ENCODE data around the gene FAH. TPM values are rescaled to one million over a fixed set of nuclear protein-coding genes. Genes with fewer than 3 reads are reported as not detected.

Gene FAH
- total and polyA plus RNA-seq, 4 experiments from 2014 or later: 6.2 to 8.9 (median 7.2) TPM

DNA sequence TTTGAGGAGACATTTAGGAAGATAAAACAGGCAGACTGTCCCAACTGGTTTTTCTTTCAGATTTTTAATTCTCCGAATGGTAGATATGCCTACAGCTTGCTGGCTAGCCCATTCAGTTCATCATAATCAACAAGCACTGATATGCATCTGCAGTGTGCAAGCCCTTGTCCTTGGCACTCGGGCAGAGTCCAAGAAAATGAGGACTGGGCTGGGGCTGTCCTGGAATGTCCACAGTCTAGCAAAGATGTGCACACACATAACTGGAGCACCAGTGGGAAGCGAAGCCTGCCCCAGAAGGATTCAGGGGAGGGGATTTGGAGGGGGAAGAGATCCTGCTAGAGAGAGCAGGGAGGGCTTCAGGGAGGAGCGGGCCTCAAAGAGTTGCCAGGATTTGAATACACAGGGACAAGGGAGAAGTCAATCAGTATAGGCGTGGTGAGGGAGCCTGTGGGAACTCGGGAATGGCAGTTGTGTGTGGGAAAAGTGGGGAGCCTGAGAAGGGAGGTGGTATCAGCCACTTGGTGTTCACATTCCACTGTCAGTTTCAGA lies 8.7 kb downstream of the FAH start:
- no peaks in the 10 kb centered on the region for H3K9me3 ChIP-seq (ENCODE audit: control insufficient read depth in 1 of 2, low read length in 2 of 2)
- Mint-ChIP-seq H3K4me3 (no peak overlapping the region), H3K36me3 (peaks cover 8 to 35% of the 10 kb centered on the region in 2 donors), H3K27ac (peak overlapping the region in 1 of 7 donors; percentile 41), H3K27me3 (no peaks in the 10 kb centered on the region), H3K9me3 (no peaks in the 10 kb centered on the region), H3K4me1 (peaks cover 5 to 22% (median 10%) of the 10 kb centered on the region in 4 donors)
- no peak for DNase-seq
- H3K27ac ChIP-seq (ENCODE audit: low read depth, low read length): no peak overlapping the region
- ChIA-PET CTCF (ENCODE audit: partially characterized antibody) (interaction anchor here (1.4 to 2.5 kb wide), 3 partner anchors 11 to 780 kb away, joined by 4 to 11 read pairs (median 5); no protein-coding TSS in a partner anchor), POLR2A (ENCODE audit: partially characterized antibody) (interaction anchor here (0.6 to 1.3 kb wide), 2 partner anchors 10 to 978 kb away, joined by 3 read pairs; no protein-coding TSS in a partner anchor)
- H3K27me3 ChIP-seq (ENCODE audit: insufficient read depth, low read length): no peaks in the 10 kb centered on the region
- no peak overlapping the region for H3K4me3 ChIP-seq (ENCODE audit: low read length in 2 of 2)
- no peaks in the 10 kb centered on the region for H3K36me3 ChIP-seq (ENCODE audit: insufficient read depth, low read length)
- intact Hi-C loops (cut with micrococcal nuclease): no loop called here
- peaks cover 15% of the 10 kb centered on the region for H3K4me1 ChIP-seq (ENCODE audit: insufficient read depth, low read length)

DNA sequence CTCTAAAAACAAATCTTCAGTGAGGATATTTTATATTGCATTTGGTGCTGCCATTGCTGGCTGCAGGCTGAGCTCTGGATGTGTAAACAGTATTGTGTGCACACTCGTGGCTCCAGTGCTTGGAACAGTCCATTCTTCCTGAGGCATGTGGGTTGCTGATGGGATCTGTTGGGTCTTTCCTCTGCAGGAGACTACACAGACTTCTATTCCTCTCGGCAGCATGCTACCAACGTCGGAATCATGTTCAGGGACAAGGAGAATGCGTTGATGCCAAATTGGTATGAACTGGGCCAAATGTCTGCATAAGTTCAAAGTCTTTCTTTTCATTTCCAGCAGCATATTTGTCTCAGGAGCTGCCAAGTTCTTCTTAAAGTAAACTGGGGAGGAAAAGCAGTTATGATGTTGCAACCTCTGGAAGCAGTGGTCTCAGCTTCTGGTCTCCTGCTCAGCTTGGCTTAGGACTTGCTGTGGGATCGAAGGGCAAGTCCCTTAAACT lies 9.3 kb downstream of the FAH start:
- no peaks in the 10 kb centered on the region for H3K27me3 Mint-ChIP-seq
- no peak overlapping the region for H3K27ac Mint-ChIP-seq
- intact Hi-C loops (cut with micrococcal nuclease): no loop called here
- H3K36me3 Mint-ChIP-seq: peaks cover 8 to 35% of the 10 kb centered on the region in 2 donors
- Histone ChIP-seq H3K27ac (ENCODE audit: low read depth, low read length) (no peak overlapping the region), H3K4me1 (ENCODE audit: insufficient read depth, low read length) (peaks cover 15% of the 10 kb centered on the region), H3K27me3 (ENCODE audit: insufficient read depth, low read length) (no peaks in the 10 kb centered on the region), H3K36me3 (ENCODE audit: insufficient read depth, low read length) (no peaks in the 10 kb centered on the region), H3K4me3 (ENCODE audit: low read length in 2 of 2) (no peak overlapping the region), H3K9me3 (ENCODE audit: control insufficient read depth in 1 of 2, low read length in 2 of 2) (no peaks in the 10 kb centered on the region)
- no peak overlapping the region for H3K4me3 Mint-ChIP-seq
- no peaks in the 10 kb centered on the region for H3K9me3 Mint-ChIP-seq
- H3K4me1 Mint-ChIP-seq: peaks cover 5 to 22% (median 10%) of the 10 kb centered on the region in 4 donors
- ChIA-PET CTCF (ENCODE audit: partially characterized antibody) (interaction anchor here (2.5 kb wide), 1 partner anchor 11 kb away, joined by 11 read pairs; no protein-coding TSS in a partner anchor), POLR2A (ENCODE audit: partially characterized antibody) (no interaction called here)
- DNase-seq: no peak

DNA sequence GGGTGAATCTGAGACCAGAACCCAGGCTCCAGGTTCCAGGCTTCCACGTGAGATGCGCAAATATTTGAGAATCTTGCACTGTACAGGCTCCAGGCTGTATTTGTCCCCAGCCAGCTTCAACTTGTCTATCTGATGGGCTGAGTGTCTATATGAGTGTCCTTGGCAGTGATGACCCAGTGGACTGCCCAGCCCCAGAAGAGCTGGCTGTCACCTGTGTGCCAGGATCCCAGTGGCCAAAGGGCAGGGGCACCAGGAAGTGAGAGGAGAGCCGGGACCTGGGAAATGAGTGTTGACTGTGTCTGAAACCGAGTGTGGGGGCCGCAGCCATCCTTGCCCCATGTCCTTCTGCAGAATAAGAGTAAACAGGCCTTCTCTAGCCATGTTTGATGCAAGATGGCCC lies 10.4 kb downstream of the FAH start:
- H3K9me3 ChIP-seq (ENCODE audit: control insufficient read depth in 1 of 2, low read length in 2 of 2): no peaks in the 10 kb centered on the region
- H3K9me3 Mint-ChIP-seq: no peaks in the 10 kb centered on the region
- H3K27me3 ChIP-seq (ENCODE audit: insufficient read depth, low read length): no peaks in the 10 kb centered on the region
- CTCF ChIA-PET (ENCODE audit: partially characterized antibody): no interaction called here
- no peak overlapping the region for H3K4me3 Mint-ChIP-seq
- H3K4me3 ChIP-seq (ENCODE audit: low read length in 2 of 2): no peak overlapping the region
- peaks cover 5 to 22% (median 10%) of the 10 kb centered on the region in 4 donors for H3K4me1 Mint-ChIP-seq
- no peaks in the 10 kb centered on the region for H3K27me3 Mint-ChIP-seq
- no peaks in the 10 kb centered on the region for H3K36me3 ChIP-seq (ENCODE audit: insufficient read depth, low read length)
- intact Hi-C loops (cut with micrococcal nuclease): no loop called here
- H3K27ac Mint-ChIP-seq: peak overlapping the region in 2 of 7 donors; percentile 39 to 69
- POLR2A ChIA-PET (ENCODE audit: partially characterized antibody): no interaction called here
- DNase-seq: no peak
- peaks cover 8 to 35% of the 10 kb centered on the region in 2 donors for H3K36me3 Mint-ChIP-seq
- peaks cover 15% of the 10 kb centered on the region for H3K4me1 ChIP-seq (ENCODE audit: insufficient read depth, low read length)
- no peak overlapping the region for H3K27ac ChIP-seq (ENCODE audit: low read depth, low read length)

DNA sequence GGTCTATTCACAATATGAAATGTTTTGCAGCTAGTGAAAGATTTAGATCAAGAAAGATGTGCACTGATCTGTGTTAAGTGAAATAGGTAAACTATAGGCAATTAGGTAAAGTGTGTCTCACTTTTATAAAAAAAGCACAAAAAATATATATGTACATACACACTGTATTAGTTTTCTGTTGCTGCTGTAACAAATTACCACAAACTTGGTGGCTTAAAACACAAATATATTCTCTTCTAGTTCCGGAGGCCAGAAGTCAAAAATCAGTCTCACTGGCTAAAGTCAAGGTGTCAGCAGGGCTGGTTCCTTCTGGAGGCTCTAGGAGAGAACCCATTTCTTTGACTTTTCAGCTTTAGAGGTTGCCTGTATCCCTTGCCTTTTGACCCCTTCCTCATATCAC lies 11.1 kb downstream of the FAH start:
- Histone ChIP-seq H3K4me3 (ENCODE audit: low read length in 2 of 2) (no peak overlapping the region), H3K27ac (ENCODE audit: low read depth, low read length) (no peak overlapping the region), H3K9me3 (ENCODE audit: control insufficient read depth in 1 of 2, low read length in 2 of 2) (no peaks in the 10 kb centered on the region), H3K27me3 (ENCODE audit: insufficient read depth, low read length) (no peaks in the 10 kb centered on the region), H3K4me1 (ENCODE audit: insufficient read depth, low read length) (peaks cover 15% of the 10 kb centered on the region), H3K36me3 (ENCODE audit: insufficient read depth, low read length) (peaks cover 4% of the 10 kb centered on the region)
- DNase-seq: no peak
- POLR2A ChIA-PET (ENCODE audit: partially characterized antibody): no interaction called here
- intact Hi-C loops (cut with micrococcal nuclease): no loop called here
- H3K4me1 Mint-ChIP-seq: peaks cover 5 to 22% (median 10%) of the 10 kb centered on the region in 4 donors
- H3K27me3 Mint-ChIP-seq: no peaks in the 10 kb centered on the region
- H3K36me3 Mint-ChIP-seq: peaks cover 8 to 35% of the 10 kb centered on the region in 2 donors
- H3K4me3 Mint-ChIP-seq: no peak overlapping the region
- CTCF ChIA-PET (ENCODE audit: partially characterized antibody): no interaction called here
- no peaks in the 10 kb centered on the region for H3K9me3 Mint-ChIP-seq
- no peak overlapping the region for H3K27ac Mint-ChIP-seq

DNA sequence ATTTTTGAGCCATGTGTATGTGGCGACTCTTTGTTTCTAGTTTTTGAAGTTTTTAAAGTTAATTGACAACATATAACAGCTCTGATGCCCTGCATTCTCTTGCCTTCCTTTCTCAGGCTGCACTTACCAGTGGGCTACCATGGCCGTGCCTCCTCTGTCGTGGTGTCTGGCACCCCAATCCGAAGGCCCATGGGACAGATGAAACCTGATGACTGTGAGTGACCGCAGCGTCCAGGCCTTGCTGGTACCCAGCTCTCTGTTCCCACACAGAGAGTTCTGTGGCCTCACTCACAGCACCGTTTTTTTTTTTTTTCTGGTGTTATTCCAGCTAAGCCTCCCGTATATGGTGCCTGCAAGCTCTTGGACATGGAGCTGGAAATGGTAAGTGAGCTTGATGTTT lies 15.1 kb downstream of the FAH start:
- POLR2A ChIA-PET (ENCODE audit: partially characterized antibody): no interaction called here

DNA sequence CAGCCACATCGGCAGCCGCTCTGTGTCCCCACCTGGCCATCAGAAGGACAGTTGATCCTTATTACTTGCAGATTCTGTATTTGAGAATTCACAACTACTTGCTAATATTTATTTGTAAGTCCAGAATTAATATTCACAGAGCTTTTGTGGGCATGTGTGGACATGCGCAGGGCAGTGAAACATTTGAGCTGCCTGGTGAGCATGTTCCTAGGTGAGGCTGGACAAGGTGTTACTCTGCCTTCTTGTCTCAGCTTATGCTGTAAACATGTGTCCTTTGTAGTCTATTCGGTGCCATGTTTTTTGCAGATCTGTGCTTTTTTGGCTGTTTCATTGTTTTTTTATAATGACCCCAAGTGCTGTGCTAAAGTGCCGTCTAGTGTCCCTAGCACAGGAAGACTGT lies 15.6 kb downstream of the FAH start:
- Mint-ChIP-seq H3K27ac (no peak overlapping the region), H3K9me3 (no peaks in the 10 kb centered on the region), H3K4me3 (no peak overlapping the region), H3K4me1 (no peaks in the 10 kb centered on the region), H3K36me3 (peaks cover 7 to 17% of the 10 kb centered on the region in 2 donors), H3K27me3 (no peaks in the 10 kb centered on the region)
- Histone ChIP-seq H3K4me1 (ENCODE audit: insufficient read depth, low read length) (no peaks in the 10 kb centered on the region), H3K9me3 (ENCODE audit: control insufficient read depth in 1 of 2, low read length in 2 of 2) (no peaks in the 10 kb centered on the region), H3K27ac (ENCODE audit: low read depth, low read length) (no peak overlapping the region), H3K36me3 (ENCODE audit: insufficient read depth, low read length) (peaks cover 4% of the 10 kb centered on the region), H3K27me3 (ENCODE audit: insufficient read depth, low read length) (no peaks in the 10 kb centered on the region), H3K4me3 (ENCODE audit: low read length in 2 of 2) (no peak overlapping the region)
- DNase-seq: no peak
- intact Hi-C loops (cut with micrococcal nuclease): no loop called here
- ChIA-PET POLR2A (ENCODE audit: partially characterized antibody) (no interaction called here), CTCF (ENCODE audit: partially characterized antibody) (no interaction called here)

More for the DNA sequence above, 15.1 kb downstream of the FAH start:
- Mint-ChIP-seq H3K36me3 (peaks cover 4 to 20% of the 10 kb centered on the region in 2 donors), H3K27ac (no peak overlapping the region), H3K9me3 (no peaks in the 10 kb centered on the region), H3K4me1 (no peaks in the 10 kb centered on the region), H3K27me3 (no peaks in the 10 kb centered on the region), H3K4me3 (no peak overlapping the region)
- H3K4me1 ChIP-seq (ENCODE audit: insufficient read depth, low read length): no peaks in the 10 kb centered on the region
- no peak overlapping the region for H3K27ac ChIP-seq (ENCODE audit: low read depth, low read length)
- CTCF ChIA-PET (ENCODE audit: partially characterized antibody): interaction anchor here (1.1 kb wide), 1 partner anchor 10 kb away, joined by 3 read pairs; no protein-coding TSS in a partner anchor
- DNase-seq: no peak
- no peaks in the 10 kb centered on the region for H3K9me3 ChIP-seq (ENCODE audit: control insufficient read depth in 1 of 2, low read length in 2 of 2)
- H3K27me3 ChIP-seq (ENCODE audit: insufficient read depth, low read length): no peaks in the 10 kb centered on the region
- H3K36me3 ChIP-seq (ENCODE audit: insufficient read depth, low read length): peaks cover 4% of the 10 kb centered on the region
- intact Hi-C loops (cut with micrococcal nuclease): no loop called here
- H3K4me3 ChIP-seq (ENCODE audit: low read length in 2 of 2): no peak overlapping the region

DNA sequence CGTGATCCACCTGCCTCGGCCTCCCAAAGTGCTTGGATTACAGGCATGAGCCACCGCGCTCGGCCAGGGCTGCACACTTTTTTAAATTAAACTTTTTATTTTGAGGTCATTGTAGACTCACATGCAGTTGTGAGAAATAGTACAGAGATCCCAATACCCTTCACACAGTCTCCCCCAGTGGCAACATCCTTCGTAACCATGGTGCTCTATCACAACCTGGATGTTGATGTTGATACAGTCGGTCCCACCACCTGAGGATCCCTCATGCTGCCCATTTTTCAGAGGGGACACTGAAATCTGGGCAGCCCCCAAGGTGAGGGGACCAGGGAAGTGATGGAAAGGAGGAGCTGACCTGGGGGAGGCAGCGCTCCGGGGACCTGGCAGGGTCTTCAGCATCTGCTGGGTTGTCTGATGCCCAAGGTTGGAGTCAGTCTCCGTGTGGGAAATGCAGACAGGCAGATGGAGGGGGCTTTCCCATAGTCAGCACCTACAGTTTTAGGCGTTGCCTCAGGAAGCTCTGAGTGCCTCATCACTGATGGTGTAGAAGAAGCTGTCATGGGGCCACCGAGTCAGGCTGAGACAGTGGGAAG lies 17.1 kb downstream of the FAH start:
- no peaks in the 10 kb centered on the region for H3K9me3 ChIP-seq (ENCODE audit: control insufficient read depth in 1 of 2, low read length in 2 of 2)
- no peak for DNase-seq
- Mint-ChIP-seq H3K4me1 (no peaks in the 10 kb centered on the region), H3K27ac (no peak overlapping the region), H3K27me3 (no peaks in the 10 kb centered on the region), H3K9me3 (no peaks in the 10 kb centered on the region), H3K36me3 (peaks cover 3 to 7% of the 10 kb centered on the region in 2 donors), H3K4me3 (no peak overlapping the region)
- H3K4me3 ChIP-seq (ENCODE audit: low read length in 2 of 2): no peak overlapping the region
- ChIA-PET POLR2A (ENCODE audit: partially characterized antibody) (no interaction called here), CTCF (ENCODE audit: partially characterized antibody) (no interaction called here)
- peaks cover 4% of the 10 kb centered on the region for H3K36me3 ChIP-seq (ENCODE audit: insufficient read depth, low read length)
- no peak overlapping the region for H3K27ac ChIP-seq (ENCODE audit: low read depth, low read length)
- intact Hi-C loops (cut with micrococcal nuclease): loop anchor here (5.0 kb wide), 1 partner anchor 108 kb away; no protein-coding TSS in a partner anchor
- no peaks in the 10 kb centered on the region for H3K27me3 ChIP-seq (ENCODE audit: insufficient read depth, low read length)
- no peaks in the 10 kb centered on the region for H3K4me1 ChIP-seq (ENCODE audit: insufficient read depth, low read length)
